Stimulated activated CD8-positive, alpha-beta memory T cell treated with anti-CD3 and anti-CD28 coated beads, Interleukin-7, amount 100 ng/mL, for 4 hours (primary cell): ENCODE data around the gene SERPINE2.
"Not testable (repeated sequence)": the region's sequence is repeated elsewhere in the genome, so short reads cannot be mapped to it uniquely, and the experiment has no call there.

Experiments used
- DNase-seq, 2 donors: peaks; one replicate each; pipeline ENCODE4 v3.0.0-alpha.2; 2020; ENCODE audit warnings: low read depth in 2 of 2

Gene SERPINE2

GRCh38 chr2:224014336-224014735 is 24.8 kb downstream of the SERPINE2 start:
- DNase-seq: no peak

GRCh38 chr2:224011837-224012236 is 27.2 kb downstream of the SERPINE2 start:
- no peak for DNase-seq

GRCh38 chr2:224009605-224010315 is 29.3 kb downstream of the SERPINE2 start:
- no peak for DNase-seq

- no peak for DNase-seq
Measured at GRCh38 chr2:224008702-224009261, 30.3 kb downstream of the SERPINE2 start.

GRCh38 chr2:224004105-224004695 is 34.9 kb downstream of the SERPINE2 start:
- DNase-seq: no peak

GRCh38 chr2:224000662-224001061 is 38.4 kb downstream of the SERPINE2 start:
- not testable (repeated sequence) for DNase-seq

- no peak for DNase-seq
Measured at GRCh38 chr2:223999862-224000261, 39.2 kb downstream of the SERPINE2 start.

GRCh38 chr2:223998948-223999347 is 40.1 kb downstream of the SERPINE2 start:
- no peak for DNase-seq

GRCh38 chr2:223997938-223998337 is 41.1 kb downstream of the SERPINE2 start:
- DNase-seq: no peak

- DNase-seq: no peak
Measured at GRCh38 chr2:223996391-223996790, 42.7 kb downstream of the SERPINE2 start.

GRCh38 chr2:223995569-223995968 is 43.5 kb downstream of the SERPINE2 start:
- no peak for DNase-seq

- no peak for DNase-seq
Measured at GRCh38 chr2:223994562-223995162, 44.4 kb downstream of the SERPINE2 start.

GRCh38 chr2:223993634-223994232 is 45.4 kb downstream of the SERPINE2 start:
- peak; percentile 30 to 45 for DNase-seq

GRCh38 chr2:223991611-223992010 is 47.5 kb downstream of the SERPINE2 start:
- no peak for DNase-seq

- DNase-seq: no peak
Measured at GRCh38 chr2:223989856-223990232, 49.2 kb downstream of the SERPINE2 start.

- DNase-seq: no peak
Measured at GRCh38 chr2:223989206-223989855, 49.8 kb downstream of the SERPINE2 start.

GRCh38 chr2:223981241-223981640 is 57.8 kb downstream of the SERPINE2 start:
- DNase-seq: no peak

- no peak for DNase-seq
Measured at GRCh38 chr2:223980803-223981202, 58.3 kb downstream of the SERPINE2 start.

GRCh38 chr2:223980397-223980735 is 58.7 kb downstream of the SERPINE2 start:
- DNase-seq: no peak

GRCh38 chr2:223979730-223980396 is 59.2 kb downstream of the SERPINE2 start:
- DNase-seq: no peak

GRCh38 chr2:223978451-223978850 is 60.6 kb downstream of the SERPINE2 start:
- DNase-seq: no peak
